22Rv1 (cell line): ENCODE measurements around the gene NLRP5.

Experiments used
- H3K27ac ChIP-seq: fragments of 450-650 bp; 2 replicates; pipeline ENCODE4 v1.5.1; 2017
- ZFX ChIP-seq: fragments of 450-650 bp; IDR thresholded peaks from 2 replicates; pipeline ENCODE4 v1.6.1; 2017; ENCODE audit warnings: antibody characterized with exemption, borderline replicate concordance
- TF ChIP-seq, protein P1 (sequence below): fragments of 450-650 bp; IDR thresholded peaks from 2 replicates; pipeline ENCODE4 v1.5.1; 2017; ENCODE audit warnings: mild to moderate bottlenecking

NLRP5 gene

DNA sequence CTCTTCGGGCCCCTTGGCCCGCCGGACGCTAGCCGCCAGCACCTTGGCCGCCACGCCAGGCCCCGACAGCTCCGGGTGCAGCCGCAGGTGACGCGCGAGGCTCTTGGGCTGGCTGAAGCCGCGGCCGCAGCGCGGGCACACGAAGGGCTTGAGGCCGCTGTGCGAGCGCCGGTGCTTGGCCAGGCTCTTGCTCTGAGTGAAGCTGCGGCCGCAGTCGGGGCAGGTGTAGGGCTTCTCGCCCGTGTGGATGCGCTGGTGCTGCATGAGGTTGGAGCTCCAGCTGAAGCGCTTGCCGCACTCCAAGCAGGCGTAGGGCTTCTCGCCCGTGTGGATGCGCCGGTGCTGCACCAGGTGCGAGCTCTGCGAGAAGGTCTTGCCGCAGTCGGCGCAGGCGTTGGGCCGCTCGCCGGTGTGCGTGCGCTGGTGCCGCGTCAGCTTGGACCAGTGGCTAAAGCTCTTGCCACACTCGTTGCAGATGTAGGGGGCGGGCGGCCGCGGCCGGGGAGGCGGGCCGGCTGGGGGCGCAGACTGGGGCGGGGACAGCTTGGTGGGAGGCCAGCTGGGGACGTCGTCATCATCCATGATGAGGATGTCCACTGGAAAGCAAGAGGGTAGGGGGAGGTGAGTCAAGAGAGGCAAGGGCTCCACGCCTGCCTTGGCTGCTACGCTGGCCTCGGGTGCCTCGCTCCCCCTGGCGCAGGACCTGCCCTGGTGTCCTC, 102.1 kb downstream of the NLRP5 start:
- no peak for TF ChIP-seq ZFX
- TF ChIP-seq, protein P1, sequence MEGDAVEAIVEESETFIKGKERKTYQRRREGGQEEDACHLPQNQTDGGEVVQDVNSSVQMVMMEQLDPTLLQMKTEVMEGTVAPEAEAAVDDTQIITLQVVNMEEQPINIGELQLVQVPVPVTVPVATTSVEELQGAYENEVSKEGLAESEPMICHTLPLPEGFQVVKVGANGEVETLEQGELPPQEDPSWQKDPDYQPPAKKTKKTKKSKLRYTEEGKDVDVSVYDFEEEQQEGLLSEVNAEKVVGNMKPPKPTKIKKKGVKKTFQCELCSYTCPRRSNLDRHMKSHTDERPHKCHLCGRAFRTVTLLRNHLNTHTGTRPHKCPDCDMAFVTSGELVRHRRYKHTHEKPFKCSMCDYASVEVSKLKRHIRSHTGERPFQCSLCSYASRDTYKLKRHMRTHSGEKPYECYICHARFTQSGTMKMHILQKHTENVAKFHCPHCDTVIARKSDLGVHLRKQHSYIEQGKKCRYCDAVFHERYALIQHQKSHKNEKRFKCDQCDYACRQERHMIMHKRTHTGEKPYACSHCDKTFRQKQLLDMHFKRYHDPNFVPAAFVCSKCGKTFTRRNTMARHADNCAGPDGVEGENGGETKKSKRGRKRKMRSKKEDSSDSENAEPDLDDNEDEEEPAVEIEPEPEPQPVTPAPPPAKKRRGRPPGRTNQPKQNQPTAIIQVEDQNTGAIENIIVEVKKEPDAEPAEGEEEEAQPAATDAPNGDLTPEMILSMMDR = no peak

DNA sequence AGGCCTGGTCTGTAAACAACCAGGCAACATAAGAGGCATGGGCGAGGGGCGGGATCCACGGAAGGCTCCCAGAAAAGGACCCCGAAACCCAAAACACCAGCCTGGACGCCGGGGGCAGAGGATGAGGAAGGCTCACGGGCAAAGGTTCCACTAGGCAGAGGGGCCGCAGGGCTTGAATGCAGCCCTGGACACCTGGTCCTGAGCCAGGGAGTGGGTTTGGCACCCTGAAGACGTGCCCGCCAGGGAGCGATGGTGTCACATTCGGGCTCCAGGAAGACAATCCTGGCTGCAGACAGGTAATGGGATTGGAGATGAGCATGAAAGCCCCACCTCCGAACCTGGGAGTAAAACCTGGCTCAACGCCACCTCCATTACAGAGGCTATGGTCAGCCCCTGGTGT, 102.8 kb downstream of the NLRP5 start:
- no peak overlapping the region for H3K27ac ChIP-seq
- TF ChIP-seq, protein P1 = no peak
- TF ChIP-seq ZFX = no peak

More for the DNA sequence above, 102.1 kb downstream of the NLRP5 start:
- H3K27ac ChIP-seq = no peak overlapping the region

DNA sequence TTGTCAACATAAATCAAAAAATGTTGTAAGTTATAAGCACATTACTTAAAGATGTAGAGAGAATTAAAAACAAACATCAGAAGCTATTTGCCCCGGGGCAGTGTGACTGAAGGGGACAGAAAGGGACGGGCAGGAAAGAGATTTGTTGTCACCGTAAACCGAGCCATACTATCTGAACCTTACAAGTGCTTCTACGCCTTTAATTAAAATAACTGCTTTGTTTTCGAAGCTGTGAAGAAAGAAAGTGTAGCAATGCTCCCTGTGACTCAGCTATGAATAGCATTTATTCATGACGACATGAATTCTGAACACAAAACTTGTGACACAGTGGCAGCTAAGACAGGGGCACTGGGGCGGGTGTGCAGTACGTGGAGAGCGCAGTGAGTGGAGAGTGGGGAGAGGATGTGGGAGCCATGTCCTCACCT, 104.5 kb downstream of the NLRP5 start:
- no peak overlapping the region for H3K27ac ChIP-seq
- TF ChIP-seq, protein P1 = no peak
- TF ChIP-seq ZFX = no peak

DNA sequence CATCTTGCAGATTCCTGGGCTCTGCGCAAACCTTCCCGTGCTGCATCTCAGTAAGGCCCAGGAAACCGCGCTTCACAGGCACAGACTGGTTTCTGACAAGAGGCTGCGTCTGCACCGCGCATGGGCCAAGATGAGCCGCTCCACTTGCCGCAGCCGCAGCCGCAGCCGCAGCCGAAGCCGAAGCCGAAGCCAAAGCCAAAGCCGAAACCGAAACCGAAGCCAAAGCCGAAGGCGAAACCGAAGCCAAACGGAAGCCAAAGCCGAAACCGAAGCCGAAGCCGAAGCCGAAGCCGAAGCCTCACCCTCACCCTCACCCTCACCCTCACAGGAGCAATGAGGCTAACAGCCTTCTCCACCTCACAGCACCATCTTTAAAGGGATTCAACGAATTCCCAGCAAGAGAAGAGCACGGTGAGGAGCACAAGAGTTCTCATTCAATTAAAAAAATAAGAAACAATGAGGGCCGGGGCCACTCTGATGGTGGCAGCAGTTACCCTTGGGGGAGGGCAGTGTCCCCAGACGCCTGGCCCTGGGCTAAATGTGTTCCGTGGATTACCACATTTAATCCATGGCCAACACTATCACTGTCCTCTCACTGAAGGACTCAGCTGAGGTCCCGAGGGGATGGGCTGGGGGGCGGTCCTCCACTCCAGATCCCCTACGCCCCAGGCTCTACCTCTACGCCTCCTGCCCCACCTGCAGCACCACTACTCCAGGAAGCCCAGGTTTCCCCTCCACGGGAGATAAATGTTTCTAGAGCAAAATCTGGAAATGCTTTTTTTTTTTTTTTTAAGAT, 105.4 kb downstream of the NLRP5 start:
- no peak overlapping the region for H3K27ac ChIP-seq
- no peak for TF ChIP-seq ZFX
- TF ChIP-seq, protein P1 = no peak

DNA sequence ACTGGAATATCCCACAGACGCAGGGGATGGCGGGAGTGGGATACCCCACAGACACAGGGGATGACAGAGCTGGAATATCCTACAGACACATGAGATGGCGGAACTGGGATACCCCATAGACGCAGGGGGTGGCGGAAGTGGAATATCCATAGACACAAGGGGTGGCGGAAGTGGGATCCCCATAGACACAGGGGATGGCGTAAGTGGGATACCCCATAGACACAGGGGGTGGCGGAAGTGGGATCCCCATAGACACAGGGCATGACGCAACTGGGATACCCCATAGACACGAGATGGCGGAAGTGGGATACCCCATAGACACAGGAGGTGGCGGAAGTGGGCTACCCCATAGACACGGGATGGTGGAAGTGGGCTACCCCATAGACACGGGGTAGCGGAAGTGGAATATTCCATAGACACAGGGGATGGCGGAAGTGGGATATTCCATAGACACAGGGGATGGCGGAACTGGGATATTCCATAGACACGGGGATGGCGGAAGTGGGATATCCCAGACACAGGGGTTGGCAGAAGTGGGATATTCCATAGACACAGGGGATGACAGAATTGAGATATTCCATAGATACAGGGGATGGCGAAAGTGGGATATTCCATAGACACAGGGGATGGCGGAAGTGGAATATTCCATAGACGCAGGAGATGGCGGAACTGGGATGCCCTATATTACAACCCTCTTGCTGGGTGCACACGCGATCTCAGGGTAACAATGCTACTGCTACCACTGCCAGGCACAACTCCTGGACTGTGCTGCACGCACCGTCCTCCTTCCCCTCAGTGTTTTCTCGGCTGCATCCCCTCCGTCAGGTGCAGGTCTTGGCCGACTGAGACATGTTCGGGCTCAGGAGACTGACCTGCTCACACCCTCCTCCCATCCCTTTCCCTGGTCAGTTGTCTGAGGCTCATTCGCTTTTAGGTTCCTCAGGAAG, 106.4 kb downstream of the NLRP5 start:
- no peak for TF ChIP-seq ZFX
- TF ChIP-seq, protein P1 = no peak
- no peak overlapping the region for H3K27ac ChIP-seq

DNA sequence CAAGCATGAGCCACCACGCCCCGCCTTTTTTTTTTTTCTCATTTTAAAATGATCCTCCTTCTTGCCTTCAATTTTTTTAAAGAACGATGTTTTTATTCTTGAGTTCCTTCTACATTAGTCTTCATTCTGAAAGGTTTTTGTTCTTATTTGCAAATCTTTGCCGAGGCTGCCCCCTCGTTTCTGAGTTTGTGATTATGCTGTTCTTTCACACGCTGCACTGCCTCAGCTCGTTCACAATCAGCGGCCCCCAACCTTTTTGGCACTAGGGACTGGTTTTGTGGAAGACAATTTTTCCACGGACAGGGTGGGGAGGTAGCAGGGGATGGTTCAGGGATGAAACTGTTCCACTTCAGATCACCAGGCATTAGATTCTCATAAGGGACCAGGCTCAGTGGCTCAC, 107.9 kb downstream of the NLRP5 start:
- no peak for TF ChIP-seq ZFX
- TF ChIP-seq, protein P1 = no peak

More for the DNA sequence above, 107.9 kb downstream of the NLRP5 start:
- H3K27ac ChIP-seq = no peak overlapping the region
